Keratinocyte (primary cell): ENCODE results near the gene DLK2. TPM values are rescaled to one million over a fixed set of nuclear protein-coding genes. Genes with fewer than 3 reads are reported as not detected.

Experiments used
- DNase-seq: peaks from one replicate; pipeline ENCODE4 v3.0.0-alpha.2; 2011; ENCODE audit warnings: low read depth, missing footprints, low spot score
- FAIRE-seq: peaks from 2 replicates; lab custom pipeline; 2011; peaks lifted over from hg19 to GRCh38; lab: Jason Lieb, UNC
- H2AFZ ChIP-seq: 2 replicates; pipeline ENCODE4 v1.6.0; 2012; ENCODE audit warnings: low read length, control low read depth, inconsistent platforms; ENCODE audit not compliant: control insufficient read depth
- H3K27ac ChIP-seq: 2 replicates; pipeline ENCODE4 v1.5.1; 2011; ENCODE audit warnings: low read length; ENCODE audit not compliant: control insufficient read depth, insufficient read depth
- H3K27me3 ChIP-seq: 3 replicates; pipeline ENCODE4 v1.6.0; 2011; ENCODE audit warnings: low read length; ENCODE audit not compliant: control insufficient read depth, insufficient read depth; ENCODE audit errors: extremely low read depth
- H3K36me3 ChIP-seq, 2 experiments: 2 replicates in 1 of 2; 3 replicates in 1 of 2; pipeline ENCODE4 v1.5.1; 2011; ENCODE audit warnings: low read length in 2 of 2, mild to moderate bottlenecking in 1 of 2; ENCODE audit not compliant: control insufficient read depth in 2 of 2, insufficient read depth in 2 of 2; ENCODE audit errors: extremely low read depth in 1 of 2
- H3K4me1 ChIP-seq: 3 replicates; pipeline ENCODE4 v1.5.1; 2011; ENCODE audit warnings: low read length; ENCODE audit not compliant: control insufficient read depth, insufficient read depth; ENCODE audit errors: extremely low read depth
- H3K4me2 ChIP-seq: 3 replicates; pipeline ENCODE4 v1.6.0; 2011; ENCODE audit warnings: low read depth, low read length; ENCODE audit not compliant: control insufficient read depth, insufficient read depth; ENCODE audit errors: extremely low read depth
- H3K4me3 ChIP-seq, 3 experiments: fragments of 200-600 bp in 1 of 3; sonication (generic) in 1 of 3; 2 replicates in 2 of 3; 3 replicates in 1 of 3; pipeline ENCODE4 v1.5.1; 2011 to 2016; ENCODE audit warnings: low read length in 3 of 3, mild to moderate bottlenecking in 3 of 3, control low read depth in 2 of 3, inconsistent platforms in 1 of 3, low read depth in 1 of 3, mixed read lengths in 1 of 3, mixed run types in 1 of 3, moderate library complexity in 1 of 3; ENCODE audit not compliant: control insufficient read depth in 2 of 3, insufficient read depth in 2 of 3; ENCODE audit errors: extremely low read depth in 1 of 3
- H3K79me2 ChIP-seq: 2 replicates; pipeline ENCODE4 v1.6.0; 2012; ENCODE audit warnings: low read length; ENCODE audit not compliant: control insufficient read depth, insufficient read depth
- H3K9ac ChIP-seq: 3 replicates; pipeline ENCODE4 v1.6.0; 2011; ENCODE audit warnings: low read length; ENCODE audit not compliant: control insufficient read depth, insufficient read depth; ENCODE audit errors: extremely low read depth
- H3K9me1 ChIP-seq: 3 replicates; pipeline ENCODE4 v1.6.0; 2011; ENCODE audit warnings: low read length; ENCODE audit not compliant: control insufficient read depth, insufficient read depth; ENCODE audit errors: extremely low read depth
- H3K9me3 ChIP-seq: 2 replicates; pipeline ENCODE4 v1.5.1; 2012; ENCODE audit warnings: low read depth, low read length; ENCODE audit not compliant: control insufficient read depth
- H4K20me1 ChIP-seq: 3 replicates; pipeline ENCODE4 v1.6.0; 2011; ENCODE audit warnings: low read length; ENCODE audit not compliant: control insufficient read depth, insufficient read depth; ENCODE audit errors: extremely low read depth
- EZH2 ChIP-seq: IDR thresholded peaks from one replicate; pipeline ENCODE4 v1.6.1; 2012; ENCODE audit warnings: inconsistent platforms, mild to moderate bottlenecking, low read length, moderate library complexity
- dilution Hi-C: fragments of 300-500 bp; cut with MboI; formaldehyde crosslinking; loops from one replicate; pipeline ENCODE4 v1.7.0; 2020; ENCODE audit warnings: low sequenced_read_pairs; ENCODE audit not compliant: extremely low pct_ligation_motif_present
- polyA plus RNA-seq, 5 experiments: library from polyadenylated mRNA; depleted of rRNA in 3 of 5; stranded (reverse) in 3 of 5; stranded (forward) in 1 of 5; unstranded in 1 of 5; fragments of >200 nt; gene quantifications; 1 replicate in 1 of 5; 2 replicates in 3 of 5; 3 replicates in 1 of 5; pipeline versions ENCODE4 v1.2.1 to v1.2.3, GENCODE V29; 2011 to 2012; ENCODE audit warnings: missing spikeins in 2 of 5, low read depth in 1 of 5, low replicate concordance in 1 of 5
- TF ChIP-seq, protein P1 (sequence below), 3 experiments: IDR thresholded peaks in 1 of 3; conservative IDR thresholded peaks in 1 of 3; optimal IDR thresholded peaks in 1 of 3; 2 replicates in 2 of 3; 3 replicates in 1 of 3; pipeline versions ENCODE3 to v1.5.1; 2011; ENCODE audit warnings: low read length in 3 of 3, mild to moderate bottlenecking in 3 of 3, moderate library complexity in 2 of 3, control low read depth in 1 of 3, inconsistent platforms in 1 of 3; ENCODE audit not compliant: insufficient read depth in 2 of 3; ENCODE audit errors: extremely low read depth in 1 of 3

The DLK2 gene
- polyA plus RNA-seq, 1 donor (not counting 4 experiments of a cell fraction or from before 2014, with no cell fraction given) = 19.8 TPM

DNA sequence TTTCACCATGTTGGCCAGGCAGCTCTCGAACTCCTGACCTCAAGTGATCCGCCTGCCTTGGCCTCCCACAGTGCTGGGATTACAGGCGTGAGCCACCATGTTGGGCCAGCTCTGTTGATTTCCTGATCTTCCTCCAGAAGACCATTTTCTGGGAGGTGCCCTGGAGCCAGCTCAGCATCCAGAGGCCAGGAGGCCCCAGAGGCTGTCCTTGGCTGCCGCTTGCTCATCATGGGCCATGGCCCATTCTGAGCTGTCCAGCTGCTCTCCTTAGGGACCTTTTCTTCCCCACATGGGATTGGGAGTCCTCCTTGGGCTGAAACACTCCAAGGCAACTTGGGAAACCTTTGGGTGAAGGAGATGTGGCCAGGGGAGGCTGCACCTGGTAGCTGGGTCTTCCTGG is 39.4 kb upstream of the DLK2 start:
- Histone ChIP-seq H3K36me3 (peaks cover 15 to 36% of the 10 kb centered on the region in 2 experiments), H3K9me1 (no peaks in the 10 kb centered on the region), H3K4me3 (no peak overlapping the region), H3K79me2 (peaks cover 9% of the 10 kb centered on the region), H3K4me2 (peak overlapping the region; percentile 69), H3K9me3 (no peaks in the 10 kb centered on the region), H4K20me1 (no peaks in the 10 kb centered on the region), H3K27me3 (no peaks in the 10 kb centered on the region), H2AFZ (no peak overlapping the region), H3K27ac (peak overlapping the region; percentile 79), H3K9ac (no peak overlapping the region), H3K4me1 (peaks cover 59% of the 10 kb centered on the region)
- FAIRE-seq (no peak), DNase-seq (no peak)
- TF ChIP-seq EZH2 = no peak
- TF ChIP-seq, protein P1, sequence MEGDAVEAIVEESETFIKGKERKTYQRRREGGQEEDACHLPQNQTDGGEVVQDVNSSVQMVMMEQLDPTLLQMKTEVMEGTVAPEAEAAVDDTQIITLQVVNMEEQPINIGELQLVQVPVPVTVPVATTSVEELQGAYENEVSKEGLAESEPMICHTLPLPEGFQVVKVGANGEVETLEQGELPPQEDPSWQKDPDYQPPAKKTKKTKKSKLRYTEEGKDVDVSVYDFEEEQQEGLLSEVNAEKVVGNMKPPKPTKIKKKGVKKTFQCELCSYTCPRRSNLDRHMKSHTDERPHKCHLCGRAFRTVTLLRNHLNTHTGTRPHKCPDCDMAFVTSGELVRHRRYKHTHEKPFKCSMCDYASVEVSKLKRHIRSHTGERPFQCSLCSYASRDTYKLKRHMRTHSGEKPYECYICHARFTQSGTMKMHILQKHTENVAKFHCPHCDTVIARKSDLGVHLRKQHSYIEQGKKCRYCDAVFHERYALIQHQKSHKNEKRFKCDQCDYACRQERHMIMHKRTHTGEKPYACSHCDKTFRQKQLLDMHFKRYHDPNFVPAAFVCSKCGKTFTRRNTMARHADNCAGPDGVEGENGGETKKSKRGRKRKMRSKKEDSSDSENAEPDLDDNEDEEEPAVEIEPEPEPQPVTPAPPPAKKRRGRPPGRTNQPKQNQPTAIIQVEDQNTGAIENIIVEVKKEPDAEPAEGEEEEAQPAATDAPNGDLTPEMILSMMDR (optimal IDR thresholded peaks at IDR 0.05 in 1 of 3, IDR thresholded peaks at IDR 0.05 in 1 of 3, conservative IDR thresholded peaks at IDR 0.05 in 1 of 3; ENCODE audit: extremely low read depth in 1 of 3, insufficient read depth in 2 of 3, low read length in 3 of 3) = no peak
- dilution Hi-C loops = no loop called here

DNA sequence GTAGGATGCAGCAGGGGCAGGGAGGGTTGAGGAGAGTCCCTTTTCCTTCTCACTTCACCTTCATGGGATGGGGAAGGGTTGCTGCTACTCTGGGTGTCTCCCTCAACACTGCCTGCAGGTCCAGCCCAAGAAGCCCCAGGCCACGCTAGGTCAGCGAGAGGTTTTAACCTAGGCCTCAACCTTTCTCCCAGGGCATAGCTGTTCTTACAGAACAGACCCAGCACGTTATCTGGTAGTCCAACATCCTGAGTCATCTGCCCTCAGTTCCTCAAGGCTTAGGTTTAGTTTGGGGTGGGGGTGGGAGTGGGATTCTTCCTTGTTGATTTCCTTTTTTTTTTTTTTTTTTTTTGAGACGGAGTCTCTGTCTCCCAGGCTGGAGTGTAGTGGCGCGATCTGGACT is 39.0 kb upstream of the DLK2 start:
- H2AFZ ChIP-seq = no peak overlapping the region
- H3K79me2 ChIP-seq = peaks cover 13% of the 10 kb centered on the region
- DNase-seq (no peak), FAIRE-seq (no peak)
- H3K4me3 ChIP-seq = no peak overlapping the region
- H3K36me3 ChIP-seq = peaks cover 12 to 31% of the 10 kb centered on the region in 2 experiments
- no peaks in the 10 kb centered on the region for H3K9me3 ChIP-seq
- peak overlapping the region; percentile 69 for H3K4me2 ChIP-seq
- no peaks in the 10 kb centered on the region for H4K20me1 ChIP-seq
- TF ChIP-seq EZH2 = no peak
- TF ChIP-seq, protein P1 (optimal IDR thresholded peaks at IDR 0.05 in 1 of 3, IDR thresholded peaks at IDR 0.05 in 1 of 3, conservative IDR thresholded peaks at IDR 0.05 in 1 of 3; ENCODE audit: extremely low read depth in 1 of 3, insufficient read depth in 2 of 3, low read length in 3 of 3) = no peak
- H3K9ac ChIP-seq = no peak overlapping the region
- peaks cover 59% of the 10 kb centered on the region for H3K4me1 ChIP-seq
- peak overlapping the region; percentile 79 for H3K27ac ChIP-seq
- dilution Hi-C loops = no loop called here
- H3K27me3 ChIP-seq = no peaks in the 10 kb centered on the region
- no peaks in the 10 kb centered on the region for H3K9me1 ChIP-seq
